Upper lobe of left lung (tissue), 4 donors: ENCODE data around the gene DLG2.

Experiments
- POLR2A ChIP-seq, 4 donors: fragments of 450-650 bp; IDR thresholded peaks; one replicate each; pipeline ENCODE4 v1.5.1; 2016 to 2017; ENCODE audit warnings: antibody characterized with exemption in 4 of 4, mild to moderate bottlenecking in 2 of 4
- POLR2AphosphoS5 ChIP-seq, 2 donors: sonication (generic); formaldehyde crosslinking; IDR thresholded peaks; one replicate each; pipeline ENCODE4 v1.5.1; 2017; ENCODE audit warnings: antibody characterized with exemption in 2 of 2
- TF ChIP-seq, protein P1 (sequence below), 6 experiments: fragments of 450-650 bp in 4 of 6; fragments of 200-600 bp in 2 of 6; sonication (generic) in 2 of 6; IDR thresholded peaks; one replicate each; pipeline ENCODE4 v1.5.1; 2016 to 2019; ENCODE audit warnings: antibody characterized with exemption in 6 of 6

DNA sequence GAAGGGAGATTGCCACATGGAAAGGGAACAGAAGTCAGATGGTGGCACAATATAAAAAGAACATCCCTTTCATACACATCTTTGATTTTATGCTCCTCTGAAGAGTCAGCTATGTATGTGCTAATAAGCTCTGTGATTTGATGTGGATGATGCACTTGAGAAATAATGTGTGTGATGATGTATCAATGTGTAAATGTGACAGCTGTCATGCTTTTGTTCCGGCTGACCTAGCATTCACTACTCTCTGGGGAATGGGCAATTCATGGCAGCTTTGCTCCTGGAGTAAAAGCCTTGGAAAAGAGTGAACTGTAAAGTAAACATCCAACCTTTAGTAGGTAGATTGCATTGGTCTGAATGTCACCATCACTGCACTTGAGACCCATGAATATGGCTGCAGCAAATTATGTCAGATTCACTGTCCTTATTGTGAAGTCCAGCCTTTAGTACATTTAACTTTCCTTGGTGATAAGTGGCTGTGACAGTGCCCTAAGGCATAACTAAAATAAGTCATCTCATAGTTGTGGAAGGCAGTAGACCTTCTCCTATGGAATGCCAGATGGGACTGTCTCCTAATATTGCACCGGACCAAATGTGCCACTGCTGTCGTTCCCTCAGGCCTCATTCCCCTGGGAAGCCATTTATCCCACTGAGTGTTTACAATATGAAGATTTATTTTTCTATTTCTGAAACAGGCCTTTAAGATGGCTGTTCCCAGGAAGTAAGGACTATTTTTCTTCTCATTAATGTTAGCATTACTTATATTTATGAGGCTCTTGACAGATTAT, 2162.8 kb downstream of the DLG2 start:
- TF ChIP-seq, protein P1, sequence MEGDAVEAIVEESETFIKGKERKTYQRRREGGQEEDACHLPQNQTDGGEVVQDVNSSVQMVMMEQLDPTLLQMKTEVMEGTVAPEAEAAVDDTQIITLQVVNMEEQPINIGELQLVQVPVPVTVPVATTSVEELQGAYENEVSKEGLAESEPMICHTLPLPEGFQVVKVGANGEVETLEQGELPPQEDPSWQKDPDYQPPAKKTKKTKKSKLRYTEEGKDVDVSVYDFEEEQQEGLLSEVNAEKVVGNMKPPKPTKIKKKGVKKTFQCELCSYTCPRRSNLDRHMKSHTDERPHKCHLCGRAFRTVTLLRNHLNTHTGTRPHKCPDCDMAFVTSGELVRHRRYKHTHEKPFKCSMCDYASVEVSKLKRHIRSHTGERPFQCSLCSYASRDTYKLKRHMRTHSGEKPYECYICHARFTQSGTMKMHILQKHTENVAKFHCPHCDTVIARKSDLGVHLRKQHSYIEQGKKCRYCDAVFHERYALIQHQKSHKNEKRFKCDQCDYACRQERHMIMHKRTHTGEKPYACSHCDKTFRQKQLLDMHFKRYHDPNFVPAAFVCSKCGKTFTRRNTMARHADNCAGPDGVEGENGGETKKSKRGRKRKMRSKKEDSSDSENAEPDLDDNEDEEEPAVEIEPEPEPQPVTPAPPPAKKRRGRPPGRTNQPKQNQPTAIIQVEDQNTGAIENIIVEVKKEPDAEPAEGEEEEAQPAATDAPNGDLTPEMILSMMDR (IDR thresholded peaks at IDR 0.05) = no peak
- TF ChIP-seq POLR2A (IDR thresholded peaks at IDR 0.05) (no peak), POLR2AphosphoS5 (IDR thresholded peaks at IDR 0.05) (no peak)
